Activated B cell treated with CpG ODN at 0.5 μM for 24 hours (primary cell): ENCODE measurements around the gene KCTD16. TPM values are rescaled to one million over a fixed set of nuclear protein-coding genes. Genes with fewer than 3 reads are reported as not detected.

Experiments
- ATAC-seq: fragments of 200-7000 bp; cut with Tn5 transposase; one replicate; pipeline ENCODE4 v1.10.0; 2021; ENCODE audit warnings: low read depth, mild to moderate bottlenecking, moderate library complexity
- CTCF ChIA-PET: fragments of 350-600 bp; sonication (Branson Sonifier 250); formaldehyde crosslinking; loops from one replicate; lab custom pipeline; 2021; ENCODE audit warnings: antibody characterized with exemption; lab: Charles Lee
- POLR2A ChIA-PET: fragments of 350-600 bp; sonication (Branson Sonifier 250); formaldehyde crosslinking; loops from one replicate; lab custom pipeline; 2021; ENCODE audit warnings: antibody characterized with exemption; lab: Charles Lee
- DNase-seq: peaks from one replicate; pipeline ENCODE4 v3.0.0; 2022
- H3K27ac Mint-ChIP-seq: one replicate; pipeline ENCODE4 v1.8.0; 2020; ENCODE audit warnings: mixed read lengths
- H3K27me3 Mint-ChIP-seq: one replicate; pipeline ENCODE4 v1.8.0; 2021; ENCODE audit warnings: mixed read lengths
- H3K36me3 Mint-ChIP-seq: one replicate; pipeline ENCODE4 v1.8.0; 2021; ENCODE audit warnings: low read depth, mixed read lengths
- H3K4me1 Mint-ChIP-seq: one replicate; pipeline ENCODE4 v1.8.0; 2021; ENCODE audit warnings: mixed read lengths
- H3K4me3 Mint-ChIP-seq: one replicate; pipeline ENCODE4 v1.8.0; 2020; ENCODE audit warnings: mild to moderate bottlenecking, mixed read lengths
- H3K9me3 Mint-ChIP-seq: one replicate; pipeline ENCODE4 v1.8.0; 2020; ENCODE audit warnings: mixed read lengths
- intact Hi-C: fragments of 100-400 bp; cut with micrococcal nuclease; formaldehyde crosslinking; loops from one replicate; pipeline ENCODE4 v1.15.1; 2024
- total RNA-seq: library from RNA; stranded (reverse); gene quantifications from 2 replicates; pipeline ENCODE4 v1.2.3, GENCODE V29; 2022
- TF ChIP-seq, protein P1 (sequence below): fragments of 200-600 bp; IDR thresholded peaks from one replicate; pipeline ENCODE4 v1.8.0; 2022; ENCODE audit warnings: antibody characterized with exemption, mild to moderate bottlenecking

The KCTD16 gene
- total RNA-seq, 1 donor from 2014 or later: not detected

DNA sequence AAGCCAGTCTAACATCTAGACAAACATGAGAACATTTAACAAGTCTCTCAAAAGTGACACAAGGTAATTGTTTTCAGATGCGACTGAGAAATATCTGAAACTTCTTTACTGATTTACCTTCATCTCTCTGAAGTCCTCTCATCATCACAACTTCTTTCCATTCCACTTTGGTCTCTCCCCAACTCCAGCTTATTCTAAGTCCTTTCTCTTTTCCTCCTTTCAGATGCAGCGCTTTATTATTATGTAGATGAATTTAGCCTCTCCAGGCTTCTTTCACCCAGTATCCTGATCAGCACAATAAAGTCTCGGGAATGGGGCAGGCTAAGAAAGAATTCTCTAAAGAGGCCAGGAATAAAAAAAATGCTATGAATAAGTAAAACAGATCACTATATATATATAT, 128.0 kb downstream of the KCTD16 start:
- Mint-ChIP-seq H3K36me3 (no peaks in the 10 kb centered on the region), H3K27ac (no peak overlapping the region), H3K4me3 (no peak overlapping the region), H3K4me1 (no peaks in the 10 kb centered on the region), H3K9me3 (peaks cover 4% of the 10 kb centered on the region), H3K27me3 (peaks cover 2% of the 10 kb centered on the region)
- TF ChIP-seq, protein P1, sequence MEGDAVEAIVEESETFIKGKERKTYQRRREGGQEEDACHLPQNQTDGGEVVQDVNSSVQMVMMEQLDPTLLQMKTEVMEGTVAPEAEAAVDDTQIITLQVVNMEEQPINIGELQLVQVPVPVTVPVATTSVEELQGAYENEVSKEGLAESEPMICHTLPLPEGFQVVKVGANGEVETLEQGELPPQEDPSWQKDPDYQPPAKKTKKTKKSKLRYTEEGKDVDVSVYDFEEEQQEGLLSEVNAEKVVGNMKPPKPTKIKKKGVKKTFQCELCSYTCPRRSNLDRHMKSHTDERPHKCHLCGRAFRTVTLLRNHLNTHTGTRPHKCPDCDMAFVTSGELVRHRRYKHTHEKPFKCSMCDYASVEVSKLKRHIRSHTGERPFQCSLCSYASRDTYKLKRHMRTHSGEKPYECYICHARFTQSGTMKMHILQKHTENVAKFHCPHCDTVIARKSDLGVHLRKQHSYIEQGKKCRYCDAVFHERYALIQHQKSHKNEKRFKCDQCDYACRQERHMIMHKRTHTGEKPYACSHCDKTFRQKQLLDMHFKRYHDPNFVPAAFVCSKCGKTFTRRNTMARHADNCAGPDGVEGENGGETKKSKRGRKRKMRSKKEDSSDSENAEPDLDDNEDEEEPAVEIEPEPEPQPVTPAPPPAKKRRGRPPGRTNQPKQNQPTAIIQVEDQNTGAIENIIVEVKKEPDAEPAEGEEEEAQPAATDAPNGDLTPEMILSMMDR: no peak
- no peak for ATAC-seq
- intact Hi-C loops: no loop called here
- ChIA-PET POLR2A (no interaction called here), CTCF (no interaction called here)
- no peak for DNase-seq

DNA sequence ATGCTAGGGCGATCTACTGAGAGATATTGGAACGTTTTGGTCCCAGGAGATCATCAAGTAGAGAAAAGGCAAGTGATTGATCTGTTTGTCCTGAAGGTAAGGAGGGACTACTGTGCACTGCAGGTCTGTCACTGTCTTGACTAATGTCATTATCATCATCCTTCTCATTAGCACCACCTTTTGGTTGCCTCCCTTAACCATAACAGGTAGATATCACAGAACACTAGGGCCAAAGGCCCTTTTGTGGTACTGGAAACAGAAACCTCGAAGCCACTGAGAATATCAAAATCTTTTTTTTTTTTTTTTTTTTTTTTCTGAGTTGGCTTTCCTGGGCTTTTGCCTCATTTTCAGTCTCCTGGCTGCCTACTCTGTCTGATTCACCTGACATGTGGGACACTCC, 134.0 kb downstream of the KCTD16 start:
- ChIA-PET POLR2A (no interaction called here), CTCF (no interaction called here)
- TF ChIP-seq, protein P1: no peak
- Mint-ChIP-seq H3K27ac (no peak overlapping the region), H3K9me3 (no peaks in the 10 kb centered on the region), H3K27me3 (no peaks in the 10 kb centered on the region), H3K4me1 (no peaks in the 10 kb centered on the region), H3K4me3 (no peak overlapping the region), H3K36me3 (no peaks in the 10 kb centered on the region)
- DNase-seq (no peak), ATAC-seq (no peak)
- intact Hi-C loops: no loop called here

DNA sequence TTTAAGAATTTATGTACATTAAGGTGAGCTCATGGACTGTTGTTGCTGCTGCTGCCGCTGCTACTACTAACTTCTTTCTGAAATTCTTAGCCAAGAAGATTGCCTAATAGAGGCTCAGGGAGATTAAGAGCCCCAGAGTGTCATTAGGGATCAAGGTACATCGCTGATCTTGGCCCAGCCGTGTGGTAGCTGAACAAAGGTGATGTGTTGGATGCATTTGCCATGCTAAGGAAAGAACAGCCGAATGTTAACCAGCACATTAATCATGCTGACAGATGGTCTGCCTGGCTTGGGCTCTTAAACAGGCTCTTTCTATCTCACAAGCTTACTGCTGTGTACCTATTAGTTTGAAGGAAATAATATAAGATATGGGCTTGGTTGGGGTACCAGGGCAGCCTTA, 137.1 kb downstream of the KCTD16 start:
- H3K4me1 Mint-ChIP-seq: no peaks in the 10 kb centered on the region
- H3K27me3 Mint-ChIP-seq: peaks cover under 1% of the 10 kb centered on the region
- ATAC-seq (no peak), DNase-seq (no peak)
- ChIA-PET POLR2A (no interaction called here), CTCF (no interaction called here)
- no peaks in the 10 kb centered on the region for H3K36me3 Mint-ChIP-seq
- no peaks in the 10 kb centered on the region for H3K9me3 Mint-ChIP-seq
- no peak overlapping the region for H3K27ac Mint-ChIP-seq
- H3K4me3 Mint-ChIP-seq: no peak overlapping the region
- intact Hi-C loops: no loop called here
- TF ChIP-seq, protein P1: no peak

DNA sequence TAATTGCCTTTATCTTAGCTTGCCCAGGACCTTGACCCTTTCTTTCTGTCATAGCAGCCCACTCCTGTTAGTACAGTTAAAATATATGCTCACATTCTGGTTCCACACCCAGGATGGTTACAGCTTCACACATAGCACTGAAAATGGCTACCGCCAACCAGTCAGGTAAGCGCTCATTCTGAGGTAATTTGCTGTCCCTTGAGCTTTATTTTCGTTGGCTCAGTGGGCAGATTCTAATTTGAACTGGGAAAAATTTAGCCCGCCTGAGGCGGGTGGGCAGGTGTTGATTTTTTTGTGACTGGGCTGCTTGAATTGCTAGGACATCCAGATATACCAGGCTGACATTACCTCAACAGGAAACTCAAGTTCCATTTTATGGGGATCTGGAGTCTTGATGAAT, 137.5 kb downstream of the KCTD16 start:
- H3K9me3 Mint-ChIP-seq: no peaks in the 10 kb centered on the region
- CTCF ChIA-PET: no interaction called here
- intact Hi-C loops: no loop called here

GRCh38 chr5:144308906-144309670, 138.4 kb downstream of the KCTD16 start:
- ATAC-seq: no peak
- TF ChIP-seq, protein P1: no peak
- no peaks in the 10 kb centered on the region for H3K9me3 Mint-ChIP-seq
- peaks cover 2% of the 10 kb centered on the region for H3K27me3 Mint-ChIP-seq
- no peaks in the 10 kb centered on the region for H3K4me1 Mint-ChIP-seq
- H3K27ac Mint-ChIP-seq: no peak overlapping the region
- CTCF ChIA-PET: no interaction called here
- H3K4me3 Mint-ChIP-seq: no peak overlapping the region
- POLR2A ChIA-PET: no interaction called here
- H3K36me3 Mint-ChIP-seq: no peaks in the 10 kb centered on the region
- DNase-seq: no peak
- intact Hi-C loops: no loop called here

More for the DNA sequence above, 137.5 kb downstream of the KCTD16 start:
- H3K27me3 Mint-ChIP-seq: peaks cover 2% of the 10 kb centered on the region
- H3K4me3 Mint-ChIP-seq: no peak overlapping the region
- H3K4me1 Mint-ChIP-seq: no peaks in the 10 kb centered on the region
- POLR2A ChIA-PET: no interaction called here
- TF ChIP-seq, protein P1: no peak
- DNase-seq: no peak
- no peak for ATAC-seq
- H3K27ac Mint-ChIP-seq: no peak overlapping the region
- H3K36me3 Mint-ChIP-seq: no peaks in the 10 kb centered on the region
